DMS153 treated with DMSO at 0.1 percent for 48 hours (cell line): ENCODE results near the gene PLOD1.
"Not testable (repeated sequence)": the region's sequence is repeated elsewhere in the genome, so short reads cannot be mapped to it uniquely, and the experiment has no call there.

Source experiments
- DNase-seq: peaks from one replicate; lab custom pipeline; 2025; ENCODE audit not compliant: unreplicated experiment; lab: John Stamatoyannopoulos, UW

PLOD1 gene

DNA sequence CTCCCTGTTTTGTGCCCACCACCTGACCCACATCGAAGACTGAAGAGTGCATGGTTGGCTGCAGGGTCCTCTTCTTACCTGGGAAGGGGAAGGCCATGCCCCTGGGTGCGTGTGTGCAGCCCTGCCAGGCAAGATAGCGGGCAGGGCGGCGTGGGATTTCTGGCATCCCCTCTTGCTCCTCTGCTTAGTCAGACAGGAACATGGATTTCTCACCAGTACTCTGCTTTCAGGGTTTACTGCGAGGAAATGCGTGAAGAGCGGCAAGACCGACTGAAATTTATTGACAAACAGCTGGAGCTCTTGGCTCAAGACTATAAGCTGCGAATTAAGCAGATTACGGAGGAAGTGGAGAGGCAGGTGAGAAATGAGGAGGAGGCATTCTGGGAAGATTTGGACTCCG lies 69.2 kb downstream of the PLOD1 start:
- no peak for DNase-seq

GRCh38 chr1:12005488-12006166 lies 71.1 kb downstream of the PLOD1 start:
- DNase-seq = no peak

DNA sequence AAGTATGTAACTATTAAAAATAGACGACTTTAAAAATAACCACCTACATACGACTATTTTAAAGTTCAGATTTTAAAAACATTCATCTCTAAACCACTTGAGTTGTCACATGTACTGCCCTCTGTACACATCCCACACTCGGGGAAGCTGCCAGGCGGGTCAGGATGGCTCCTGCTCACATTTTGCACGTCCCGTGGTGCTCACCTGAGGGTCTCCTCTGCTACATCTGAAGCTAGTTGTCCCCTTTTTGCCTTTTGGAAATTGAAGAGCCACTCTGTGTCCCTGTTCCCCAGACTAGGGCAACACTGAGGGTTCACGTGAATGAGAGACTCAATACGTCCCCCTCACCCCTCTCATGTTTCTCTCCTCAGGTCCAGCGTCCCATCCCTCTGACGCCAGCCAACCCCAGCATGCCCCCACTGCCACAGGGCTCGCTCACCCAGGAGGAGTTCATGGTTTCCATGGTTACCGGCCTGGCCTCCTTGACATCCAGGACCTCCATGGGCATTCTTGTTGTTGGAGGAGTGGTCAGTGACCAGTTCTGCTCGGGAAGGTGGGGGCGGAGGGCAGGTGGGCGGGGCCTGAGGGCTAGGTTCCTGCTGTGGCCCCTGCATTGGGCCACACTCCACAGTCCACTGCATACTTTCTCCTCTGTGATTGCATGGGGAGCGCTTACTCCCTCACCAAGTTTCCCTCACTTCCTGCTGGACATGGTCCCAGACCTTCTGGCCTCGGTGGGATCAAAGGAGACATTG lies 71.8 kb downstream of the PLOD1 start:
- no peak for DNase-seq

GRCh38 chr1:12007204-12007603 lies 72.7 kb downstream of the PLOD1 start:
- no peak for DNase-seq

- DNase-seq = not testable (repeated sequence)
Observed at GRCh38 chr1:12008355-12008754, 73.8 kb downstream of the PLOD1 start.

DNA sequence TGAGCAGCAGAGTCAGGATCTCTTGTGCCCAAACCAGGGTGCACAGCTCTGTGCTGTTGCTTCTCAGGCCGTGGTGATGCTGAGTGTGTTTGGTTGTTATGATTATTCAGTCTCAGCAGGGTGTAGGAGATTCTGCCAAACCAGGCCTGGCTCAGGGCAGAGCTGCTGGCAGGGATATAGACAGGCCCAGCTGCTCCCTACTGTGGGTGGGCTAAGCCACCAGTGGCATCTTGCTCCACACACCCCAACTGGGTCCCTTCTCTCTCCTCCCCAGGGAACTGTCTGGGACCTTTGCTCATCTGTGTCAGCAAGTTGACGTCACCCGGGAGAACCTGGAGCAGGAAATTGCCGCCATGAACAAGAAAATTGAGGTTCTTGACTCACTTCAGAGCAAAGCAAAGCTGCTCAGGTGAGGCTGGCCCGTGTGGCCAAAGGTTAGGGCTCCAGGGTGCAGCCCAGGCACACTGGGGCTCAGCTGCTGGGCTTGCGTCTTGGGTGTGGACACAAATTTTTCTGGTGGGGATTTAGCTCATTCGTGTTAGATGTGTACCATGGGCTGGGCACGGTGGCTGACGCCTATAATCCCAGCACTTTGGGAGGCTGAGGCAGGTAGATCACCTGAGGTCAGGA lies 74.9 kb downstream of the PLOD1 start:
- no peak for DNase-seq

- no peak for DNase-seq
Observed at GRCh38 chr1:12010746-12011570, 76.4 kb downstream of the PLOD1 start.

DNA sequence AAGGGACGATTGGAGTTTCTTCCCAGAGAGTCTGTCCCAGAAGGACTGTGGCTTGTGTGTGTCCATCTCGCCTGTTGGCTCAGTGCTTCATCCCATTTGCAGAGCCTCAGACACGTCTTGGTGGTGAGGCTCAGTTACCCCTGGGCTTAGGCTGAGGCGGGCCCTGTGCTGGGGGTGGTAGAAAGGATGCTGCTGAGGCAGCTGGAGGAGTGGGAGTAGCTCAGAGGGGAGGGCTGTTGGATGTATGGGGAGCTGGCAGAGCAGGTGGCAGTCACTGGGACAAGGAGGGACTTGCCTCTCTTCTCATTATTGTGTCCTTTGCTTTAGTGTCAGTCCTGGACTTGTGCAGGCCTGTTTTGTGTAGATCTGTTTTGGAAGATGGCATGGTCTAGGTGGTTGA lies 77.5 kb downstream of the PLOD1 start:
- DNase-seq = no peak

GRCh38 chr1:12012560-12013316 lies 78.2 kb downstream of the PLOD1 start:
- DNase-seq = no peak

GRCh38 chr1:12014141-12014991 lies 79.8 kb downstream of the PLOD1 start:
- no peak for DNase-seq

- no peak for DNase-seq
Observed at GRCh38 chr1:12015001-12015491, 80.5 kb downstream of the PLOD1 start.

DNA sequence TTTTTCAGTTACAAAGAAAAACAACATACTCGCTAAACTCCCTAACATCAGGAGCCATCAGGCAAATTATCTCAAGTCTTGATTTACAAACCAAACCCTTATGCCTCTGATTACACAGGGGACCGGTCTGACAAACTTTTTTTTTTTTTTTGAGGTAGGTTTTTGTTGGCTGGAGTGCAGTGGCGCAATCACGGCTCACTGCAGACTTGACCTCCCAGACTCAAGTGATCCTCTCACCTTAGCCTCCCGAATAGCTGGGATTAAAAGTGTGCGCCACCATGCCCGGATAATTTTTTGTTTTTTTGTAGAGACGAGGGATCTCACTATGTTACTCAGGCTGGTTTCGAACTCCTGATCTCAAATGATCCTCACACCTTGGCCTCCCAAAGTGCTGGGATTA lies 81.0 kb downstream of the PLOD1 start:
- DNase-seq = no peak

DNA sequence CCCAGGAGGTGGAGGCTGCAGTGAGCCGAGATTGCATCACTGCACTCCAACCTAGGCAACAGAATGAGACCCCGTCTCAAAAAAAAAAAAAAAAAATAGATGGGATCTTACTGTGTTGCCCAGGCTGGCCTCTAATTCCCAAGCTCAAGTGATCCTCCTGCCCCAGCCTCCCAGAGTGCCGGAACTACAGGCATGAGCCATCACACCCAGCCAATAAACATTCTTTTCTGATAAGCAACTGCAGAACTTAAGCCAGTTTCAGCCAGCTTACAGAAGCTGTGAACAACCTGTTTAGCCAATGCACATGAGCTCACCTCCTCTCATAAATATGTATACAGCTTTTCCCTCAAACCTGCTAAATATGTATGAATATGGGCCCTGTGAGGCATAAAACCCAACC lies 81.7 kb downstream of the PLOD1 start:
- no peak for DNase-seq

- no peak for DNase-seq
Observed at GRCh38 chr1:12019858-12020509, 85.5 kb downstream of the PLOD1 start.

- no peak for DNase-seq
Observed at GRCh38 chr1:12021616-12022015, 87.1 kb downstream of the PLOD1 start.

- no peak for DNase-seq
Observed at GRCh38 chr1:12022036-12022435, 87.5 kb downstream of the PLOD1 start.
